K562 (cell line): ENCODE measurements around the gene RHO. TPM values are rescaled to one million over a fixed set of nuclear protein-coding genes. Genes with fewer than 3 reads are reported as not detected.

Source experiments
- ATAC-seq: fragments of 200-7000 bp; cut with Tn5 transposase; 3 replicates; pipeline ENCODE4 v1.9.1; 2020; ENCODE audit warnings: moderate library complexity
- BruUV-seq: library from RNA; stranded (reverse); fragments of 400-500 nt; replicated peaks from 2 replicates; lab custom pipeline; 2021; lab: Mats Ljungman, UMichigan
- CTCF ChIA-PET: fragments of 300-600 bp; formaldehyde crosslinking; extraction: SDS; loops from one replicate; lab custom pipeline; 2021; ENCODE audit warnings: low intra/inter-chr PET ratio; lab: Yijun Ruan, JAX
- POLR2A ChIA-PET: fragments of 300-600, 350-650 bp; sonication (Branson Sonifier 250); formaldehyde crosslinking; extraction: SDS; loops from one replicate; lab custom pipeline; 2021; ENCODE audit warnings: antibody characterized with exemption, inconsistent platforms; lab: Yijun Ruan, JAX
- DNase-seq, 4 experiments: peaks; one replicate each; pipeline versions ENCODE4 v3.0.0 to v3.0.0-alpha.2; 2011 to 2018; ENCODE audit warnings: low spot score in 3 of 4, mixed read lengths in 3 of 4; ENCODE audit errors: extremely low read depth in 1 of 4
- FAIRE-seq: peaks from 2 replicates; lab custom pipeline; 2011; peaks lifted over from hg19 to GRCh38; lab: Jason Lieb, UNC
- H2AFZ ChIP-seq: 2 replicates; pipeline ENCODE4 v1.6.0; 2011; ENCODE audit warnings: low read depth, low read length, control low read depth, inconsistent platforms
- H3K27ac ChIP-seq: fragments of 200-600 bp; 3 replicates; pipeline ENCODE4 v1.8.0; 2011; ENCODE audit warnings: low read depth, mild to moderate bottlenecking, control low read depth, inconsistent platforms, low read length, moderate library complexity, mixed read lengths; ENCODE audit errors: extremely low read depth
- H3K27me3 ChIP-seq, 2 experiments: fragments of 300-600 bp in 1 of 2; 2 replicates in 1 of 2; 3 replicates in 1 of 2; pipeline versions ENCODE4 v1.6.0 to v1.8.0; 2011; ENCODE audit warnings: inconsistent platforms in 2 of 2, low read length in 2 of 2, mild to moderate bottlenecking in 1 of 2, mixed read lengths in 1 of 2, moderate library complexity in 1 of 2; ENCODE audit not compliant: control insufficient read depth in 2 of 2, insufficient read depth in 2 of 2
- H3K36me3 ChIP-seq: fragments of 300-600 bp; 3 replicates; pipeline ENCODE4 v1.8.0; 2011; ENCODE audit warnings: mild to moderate bottlenecking, low read length, inconsistent platforms; ENCODE audit not compliant: control insufficient read depth, insufficient read depth
- H3K4me1 ChIP-seq, 2 experiments: fragments of 200-600 bp in 1 of 2; replicated peaks in 1 of 2; 2 replicates in 1 of 2; 3 replicates in 1 of 2; pipeline versions ENCODE4 v1.5.1 to v1.8.0; 2011; ENCODE audit warnings: inconsistent platforms in 2 of 2, low read length in 2 of 2, mild to moderate bottlenecking in 1 of 2, mixed read lengths in 1 of 2, moderate library complexity in 1 of 2; ENCODE audit not compliant: control insufficient read depth in 2 of 2, insufficient read depth in 2 of 2
- H3K4me2 ChIP-seq: 2 replicates; pipeline ENCODE4 v1.6.1; 2011; ENCODE audit warnings: low read length, control low read depth, inconsistent platforms, mixed read lengths; ENCODE audit not compliant: insufficient read depth
- H3K4me3 ChIP-seq: fragments of 200-600 bp; sonication (generic), shearing (Covaris generic); 2 replicates; pipeline ENCODE4 v1.5.1; 2016; ENCODE audit warnings: control low read depth, inconsistent platforms
- H3K79me2 ChIP-seq: fragments of 200-600 bp; 3 replicates; pipeline ENCODE4 v1.8.0; 2011; ENCODE audit warnings: low read length, inconsistent platforms; ENCODE audit not compliant: control insufficient read depth, insufficient read depth
- H3K9ac ChIP-seq, 2 experiments: 2 replicates each; pipeline versions ENCODE4 v1.6.0 to v1.6.1; 2011; ENCODE audit warnings: low read depth in 2 of 2, low read length in 2 of 2, control low read depth in 1 of 2, inconsistent platforms in 1 of 2, mild to moderate bottlenecking in 1 of 2, mixed read lengths in 1 of 2; ENCODE audit not compliant: insufficient read depth in 1 of 2
- H3K9me1 ChIP-seq: one replicate; pipeline ENCODE4 v1.6.0; 2011; ENCODE audit warnings: inconsistent platforms, mild to moderate bottlenecking, low read length, moderate library complexity; ENCODE audit not compliant: control insufficient read depth, insufficient read depth
- H3K9me3 ChIP-seq: replicated peaks from 2 replicates; pipeline ENCODE4 v1.5.1; 2011; ENCODE audit warnings: low read depth, low read length, inconsistent platforms; ENCODE audit not compliant: control insufficient read depth, insufficient read depth
- H4K20me1 ChIP-seq: replicated peaks from 2 replicates; pipeline ENCODE4 v1.6.1; 2011; ENCODE audit warnings: low read length, inconsistent platforms, mixed read lengths; ENCODE audit not compliant: control insufficient read depth, insufficient read depth
- PHF8 ChIP-seq: fragments of 200-600 bp; sonication (generic); IDR thresholded peaks from 2 replicates; pipeline ENCODE4 v1.6.1; 2012; ENCODE audit warnings: mixed run types, mild to moderate bottlenecking, inconsistent platforms, low read length, moderate library complexity, borderline replicate concordance
- TEAD4 ChIP-seq, 2 experiments: sonication (generic) in 1 of 2; formaldehyde crosslinking in 1 of 2; IDR thresholded peaks; 2 replicates each; pipeline versions ENCODE4 v1.6.1 to v1.8.0; 2012 to 2022; ENCODE audit warnings: borderline replicate concordance in 1 of 2, inconsistent platforms in 1 of 2, low read length in 1 of 2, mild to moderate bottlenecking in 1 of 2, missing genetic modification reagents in 1 of 2
- WGBS: fragments of 100-300 bp; shearing (Covaris generic); methylation state at CpG from one replicate; pipeline ENCODE4 v1.1.6; 2016; ENCODE audit warnings: low coverage, mixed read lengths; ENCODE audit not compliant: insufficient coverage; ENCODE audit errors: missing lambda C conversion rate; 5-methylcytosine and 5-hydroxymethylcytosine counted together
- in situ Hi-C: fragments of 300-500 bp; cut with MboI; formaldehyde crosslinking; loops from 4 replicates; pipeline ENCODE4 v1.15.0; 2018; ENCODE audit warnings: inconsistent platforms, mixed read lengths
- intact Hi-C: fragments of 100-400 bp; cut with micrococcal nuclease; formaldehyde crosslinking; loops from 2 replicates; pipeline ENCODE4 v1.14.2; 2022
- polyA plus RNA-seq, 8 experiments: library from polyadenylated mRNA; depleted of rRNA in 4 of 8; stranded (reverse) in 5 of 8; unstranded in 3 of 8; fragments of >200 nt; fragmentation: Nextera tagmentation in 2 of 8; fragmentation: Illumina TruSeq in 1 of 8; extraction: Ambion mirVana in 2 of 8; extraction: Trizol in 1 of 8; gene quantifications; 2 replicates each; pipeline versions ENCODE4 v1.2.1 to v1.2.3, GENCODE V29; 2011 to 2014; ENCODE audit warnings: inconsistent platforms in 1 of 8, missing spikeins in 1 of 8
- total RNA-seq, 7 experiments: library from RNA; depleted of rRNA in 6 of 7; stranded (reverse); fragments of >200 nt in 6 of 7; fragmentation: Illumina TruSeq in 2 of 7; extraction: Trizol in 2 of 7; gene quantifications; 2 replicates each; pipeline versions ENCODE4 v1.2.1 to v1.2.3, GENCODE V29; 2011 to 2021; ENCODE audit warnings: low replicate concordance in 1 of 7
- TF ChIP-seq, protein P1 (sequence below): sonication (generic); formaldehyde crosslinking; IDR thresholded peaks from 2 replicates; pipeline ENCODE4 v1.5.0; 2020; ENCODE audit warnings: missing genetic modification reagents

RHO gene
- total and polyA plus RNA-seq, 9 of the 15 experiments (the other 6 are each of a cell fraction or from before 2014, with no cell fraction given), result not detected

DNA sequence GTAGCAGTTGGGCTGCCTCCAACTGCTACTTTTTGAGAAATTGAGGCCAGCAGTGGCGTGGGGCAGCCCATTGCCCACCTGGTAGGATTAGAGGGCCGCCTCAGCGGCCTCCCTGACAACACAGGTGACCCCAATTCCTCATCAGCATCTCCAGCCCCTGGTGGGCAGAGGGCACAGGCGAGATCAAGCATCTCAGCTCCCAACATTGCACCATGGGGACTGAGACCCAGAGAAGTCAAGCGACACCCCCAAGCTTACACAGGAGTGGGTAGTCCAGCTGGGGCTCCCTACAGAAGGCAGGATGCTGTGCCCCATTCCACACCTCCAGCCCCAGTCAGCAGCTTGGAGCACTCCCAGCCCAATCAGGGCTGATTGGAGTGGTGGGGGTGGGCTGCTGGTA lies 14.3 kb downstream of the RHO start:
- DNase-seq (no peak), ATAC-seq (no peak), FAIRE-seq (no peak)
- H4K20me1 ChIP-seq, result no peaks in the 10 kb centered on the region
- CTCF ChIA-PET, result no interaction called here
- in situ Hi-C loops, result no loop called here
- H3K9ac ChIP-seq, result no peak overlapping the region; a peak in 1 of 4 replicates
- no peaks in the 10 kb centered on the region; a peak in 1 of 5 replicates for H3K27me3 ChIP-seq
- H3K9me1 ChIP-seq, result no peaks in the 10 kb centered on the region
- H3K9me3 ChIP-seq, result no peaks in the 10 kb centered on the region
- peaks cover 0 to 16% of the 10 kb centered on the region in 2 experiments; a peak in 2 of 5 replicates for H3K4me1 ChIP-seq
- no peaks in the 10 kb centered on the region for H3K79me2 ChIP-seq
- intact Hi-C loops, result no loop called here
- BruUV-seq, result no TSS peak
- no peaks in the 10 kb centered on the region for H3K36me3 ChIP-seq
- TF ChIP-seq PHF8, result no peak
- TF ChIP-seq, protein P1, sequence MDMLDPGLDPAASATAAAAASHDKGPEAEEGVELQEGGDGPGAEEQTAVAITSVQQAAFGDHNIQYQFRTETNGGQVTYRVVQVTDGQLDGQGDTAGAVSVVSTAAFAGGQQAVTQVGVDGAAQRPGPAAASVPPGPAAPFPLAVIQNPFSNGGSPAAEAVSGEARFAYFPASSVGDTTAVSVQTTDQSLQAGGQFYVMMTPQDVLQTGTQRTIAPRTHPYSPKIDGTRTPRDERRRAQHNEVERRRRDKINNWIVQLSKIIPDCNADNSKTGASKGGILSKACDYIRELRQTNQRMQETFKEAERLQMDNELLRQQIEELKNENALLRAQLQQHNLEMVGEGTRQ (CRISPR knock-in tag), result no peak
- no peak for TF ChIP-seq TEAD4 (IDR thresholded peaks at IDR 0.05; ENCODE audit: low read length)
- no peak for TF ChIP-seq TEAD4 (CRISPR knock-in tag; IDR thresholded peaks at IDR 0.05; ENCODE audit: borderline replicate concordance)
- H3K27ac ChIP-seq, result no peak overlapping the region
- WGBS, result 23% methylated on average over 5 of the region's 5 CpGs
- H2AFZ ChIP-seq, result no peak overlapping the region
- no peak overlapping the region for H3K4me2 ChIP-seq
- no peak overlapping the region for H3K4me3 ChIP-seq
- POLR2A ChIA-PET, result no interaction called here
